Liver (tissue), 9 donors: ENCODE measurements around the gene ADA. TPM values are rescaled to one million over a fixed set of nuclear protein-coding genes. Genes with fewer than 3 reads are reported as not detected.

Source experiments
- DNase-seq: peaks from one replicate; pipeline ENCODE4 v3.0.0-alpha.2; 2017; ENCODE audit warnings: low spot score
- H3K27ac ChIP-seq, 2 donors: one replicate each; pipeline ENCODE4 v1.7.0; 2013; ENCODE audit warnings: inconsistent platforms in 2 of 2, low read length in 2 of 2, control low read depth in 1 of 2, low read depth in 1 of 2, mild to moderate bottlenecking in 1 of 2
- H3K27me3 ChIP-seq, 4 donors: one replicate each; pipeline versions ENCODE4 v1.6.1 to v1.7.0; 2013; ENCODE audit warnings: low read length in 3 of 4, inconsistent platforms in 1 of 4, mild to moderate bottlenecking in 1 of 4, moderate library complexity in 1 of 4; ENCODE audit not compliant: control insufficient read depth in 4 of 4, insufficient read depth in 4 of 4
- H3K36me3 ChIP-seq, 4 donors: one replicate each; pipeline versions ENCODE4 v1.6.1 to v1.7.0; 2013; ENCODE audit warnings: low read length in 3 of 4, mild to moderate bottlenecking in 3 of 4, low read depth in 1 of 4, moderate library complexity in 1 of 4; ENCODE audit not compliant: control insufficient read depth in 4 of 4, insufficient read depth in 3 of 4
- H3K4me1 ChIP-seq, 4 donors: one replicate each; pipeline versions ENCODE4 v1.6.1 to v1.7.0; 2013; ENCODE audit warnings: low read length in 3 of 4, mild to moderate bottlenecking in 3 of 4, moderate library complexity in 1 of 4; ENCODE audit not compliant: control insufficient read depth in 4 of 4, insufficient read depth in 4 of 4
- H3K4me3 ChIP-seq, 3 donors: one replicate each; pipeline versions ENCODE4 v1.6.1 to v1.7.0; 2013; ENCODE audit warnings: low read length in 3 of 3, control low read depth in 1 of 3, low read depth in 1 of 3, mild to moderate bottlenecking in 1 of 3
- H3K9ac ChIP-seq, 2 donors: one replicate each; pipeline ENCODE4 v1.7.0; 2013; ENCODE audit warnings: low read length in 2 of 2, mild to moderate bottlenecking in 2 of 2, moderate library complexity in 2 of 2, control low read depth in 1 of 2, low read depth in 1 of 2
- H3K9me3 ChIP-seq, 4 donors: one replicate each; pipeline versions ENCODE4 v1.6.1 to v1.7.0; 2013; ENCODE audit warnings: low read length in 3 of 4; ENCODE audit not compliant: control insufficient read depth in 4 of 4
- ATF3 ChIP-seq: IDR thresholded peaks from 2 replicates; pipeline ENCODE4 v1.6.1; 2016; ENCODE audit warnings: antibody characterized with exemption
- EGR1 ChIP-seq, 2 donors: IDR thresholded peaks; 2 replicates each; pipeline ENCODE4 v1.6.1; 2016 to 2018; ENCODE audit warnings: antibody characterized with exemption in 2 of 2, low read depth in 2 of 2
- HNF4A ChIP-seq, 2 donors: conservative IDR thresholded peaks; 2 replicates each; pipeline ENCODE4 v1.6.1; 2016; ENCODE audit warnings: antibody characterized with exemption in 2 of 2, mild to moderate bottlenecking in 2 of 2
- HNF4G ChIP-seq: IDR thresholded peaks from 2 replicates; pipeline ENCODE4 v1.6.1; 2016; ENCODE audit warnings: antibody characterized with exemption
- JUND ChIP-seq, 2 donors: IDR thresholded peaks; 2 replicates each; pipeline ENCODE4 v1.6.1; 2016; ENCODE audit warnings: antibody characterized with exemption in 2 of 2
- MAX ChIP-seq: IDR thresholded peaks from 2 replicates; pipeline ENCODE4 v1.6.1; 2016; ENCODE audit warnings: antibody characterized with exemption
- NR2F2 ChIP-seq: IDR thresholded peaks from 2 replicates; pipeline ENCODE4 v1.6.1; 2016; ENCODE audit warnings: antibody characterized with exemption
- RXRA ChIP-seq, 2 donors: IDR thresholded peaks; 2 replicates each; pipeline ENCODE4 v1.6.1; 2017 to 2018; ENCODE audit warnings: antibody characterized with exemption in 2 of 2, mild to moderate bottlenecking in 1 of 2
- TAF1 ChIP-seq: conservative IDR thresholded peaks from 2 replicates; pipeline ENCODE4 v1.6.1; 2016; ENCODE audit warnings: antibody characterized with exemption, mild to moderate bottlenecking
- YY1 ChIP-seq: IDR thresholded peaks from 2 replicates; pipeline ENCODE4 v1.6.1; 2016; ENCODE audit warnings: antibody characterized with exemption, mild to moderate bottlenecking
- WGBS: extraction: QIAGEN DNeasy Blood & Tissue Kit; methylation state at CpG from one replicate; pipeline ENCODE4 v1.1.7; 2013; 5-methylcytosine and 5-hydroxymethylcytosine counted together
- polyA plus RNA-seq, 2 donors: library from polyadenylated mRNA; stranded (reverse) in 1 of 2; unstranded in 1 of 2; fragments of 200-250 nt in 1 of 2; fragments of >200 nt in 1 of 2; fragmentation: Nextera tagmentation in 1 of 2; extraction: Ambion mirVana in 1 of 2; gene quantifications; one replicate each; pipeline versions ENCODE4 v1.2.1 to v1.2.3, GENCODE V29; 2013 to 2015
- total RNA-seq, 2 donors: library from RNA; depleted of rRNA; stranded (reverse); fragments of >200 nt; gene quantifications; one replicate each; pipeline ENCODE4 v1.2.3, GENCODE V29; 2014
- donor health status: healthy.
- donor health status: healthy.
- donor health status: healthy.
- donor health status: healthy.
- donor health status: healthy.

Gene ADA
- total and polyA plus RNA-seq, 4 donors = 2.9 to 7.7 (median 3.0) TPM

GRCh38 chr20:44586289-44586911 lies 65.1 kb downstream of the ADA start:
- no peak for DNase-seq
- Histone ChIP-seq H3K4me1 (peaks cover 0 to 5% (median 1%) of the 10 kb centered on the region in 4 donors), H3K36me3 (peaks cover 0 to 14% (median 3%) of the 10 kb centered on the region in 4 donors), H3K27me3 (no peaks in the 10 kb centered on the region), H3K9me3 (no peaks in the 10 kb centered on the region), H3K9ac (no peak overlapping the region), H3K4me3 (no peak overlapping the region), H3K27ac (no peak overlapping the region)
- 82% methylated on average over 3 of the region's 3 CpGs for WGBS
- TF ChIP-seq EGR1 (IDR thresholded peaks at IDR 0.05; ENCODE audit: low read depth in 2 of 2) = no peak

- Histone ChIP-seq H3K4me3 (no peak overlapping the region), H3K4me1 (peaks cover 0 to 5% (median 1%) of the 10 kb centered on the region in 4 donors)
Observed at GRCh38 chr20:44585057-44585963, 66.2 kb downstream of the ADA start.

GRCh38 chr20:44584162-44584561 lies 67.3 kb downstream of the ADA start:
- no peak for TF ChIP-seq NR2F2
- no peaks in the 10 kb centered on the region for H3K9me3 ChIP-seq
- H3K4me3 ChIP-seq = no peak overlapping the region

More at GRCh38 chr20:44585057-44585963, 66.2 kb downstream of the ADA start:
- no peak for TF ChIP-seq HNF4A (conservative IDR thresholded peaks at IDR 0.05)
- TF ChIP-seq HNF4G = no peak
- TF ChIP-seq EGR1 (IDR thresholded peaks at IDR 0.05; ENCODE audit: low read depth in 2 of 2) = no peak
- TF ChIP-seq MAX = no peak
- TF ChIP-seq ATF3 = no peak
- no peak for TF ChIP-seq JUND (IDR thresholded peaks at IDR 0.05)
- no peak for TF ChIP-seq TAF1
- no peak overlapping the region for H3K27ac ChIP-seq
- WGBS = 92% methylated on average over 6 of the region's 6 CpGs
- no peak overlapping the region for H3K9ac ChIP-seq
- no peaks in the 10 kb centered on the region for H3K27me3 ChIP-seq
- no peak for DNase-seq
- no peaks in the 10 kb centered on the region for H3K9me3 ChIP-seq
- H3K36me3 ChIP-seq = peaks cover 0 to 8% (median 0%) of the 10 kb centered on the region in 4 donors

GRCh38 chr20:44583157-44583556 lies 68.3 kb downstream of the ADA start:
- peaks cover 0 to 5% (median 1%) of the 10 kb centered on the region in 4 donors for H3K4me1 ChIP-seq
- H3K36me3 ChIP-seq = no peaks in the 10 kb centered on the region
- TF ChIP-seq NR2F2 (peak; percentile 31), YY1 (no peak), RXRA (IDR thresholded peaks at IDR 0.05) (peak in 1 of 2 donors; percentile 15), HNF4A (conservative IDR thresholded peaks at IDR 0.05) (no peak)
- WGBS = 76% methylated on average over 1 of the region's 1 CpG
- DNase-seq = no peak
- H3K9ac ChIP-seq = no peak overlapping the region
- no peaks in the 10 kb centered on the region for H3K27me3 ChIP-seq
- no peak overlapping the region for H3K4me3 ChIP-seq
- peak overlapping the region in 1 of 2 donors; percentile 14 for H3K27ac ChIP-seq
- H3K9me3 ChIP-seq = no peaks in the 10 kb centered on the region

More at GRCh38 chr20:44584162-44584561, 67.3 kb downstream of the ADA start:
- Histone ChIP-seq H3K36me3 (no peaks in the 10 kb centered on the region), H3K27me3 (no peaks in the 10 kb centered on the region), H3K27ac (no peak overlapping the region), H3K4me1 (peaks cover 0 to 5% (median 1%) of the 10 kb centered on the region in 4 donors), H3K9ac (no peak overlapping the region)
- DNase-seq = no peak
- 92% methylated on average over 4 of the region's 4 CpGs for WGBS
